Activated T-cell treated with anti-CD3 and anti-CD28 coated beads, Interleukin-2, amount 50 U/mL, for 72 hours (primary cell): ENCODE results near the gene NEURL1B. TPM values are rescaled to one million over a fixed set of nuclear protein-coding genes. Genes with fewer than 3 reads are reported as not detected.

Experiments used
- ATAC-seq, 2 donors: fragments of 150-1000 bp; cut with Tn5 transposase; replicated peaks in 1 of 2; 2 replicates each; pipeline ENCODE4 v1.10.0; 2021; ENCODE audit warnings: moderate library complexity in 2 of 2, mild to moderate bottlenecking in 1 of 2
- DNase-seq, 2 donors: peaks; one replicate each; pipeline ENCODE4 v3.0.0; 2021 to 2022; ENCODE audit warnings: mixed read lengths in 1 of 2
- H3K27ac Mint-ChIP-seq: one replicate; pipeline ENCODE4 v1.8.0; 2022; ENCODE audit warnings: mild to moderate bottlenecking, moderate library complexity, mixed read lengths
- H3K27me3 Mint-ChIP-seq: one replicate; pipeline ENCODE4 v1.8.0; 2022; ENCODE audit warnings: low read depth, mixed read lengths
- H3K36me3 Mint-ChIP-seq, 2 donors: one replicate each; pipeline ENCODE4 v1.8.0; 2022; ENCODE audit warnings: mixed read lengths in 2 of 2, mild to moderate bottlenecking in 1 of 2; ENCODE audit not compliant: insufficient read depth in 2 of 2
- H3K4me1 Mint-ChIP-seq: one replicate; pipeline ENCODE4 v1.8.0; 2022; ENCODE audit warnings: low read depth, mixed read lengths
- H3K4me3 Mint-ChIP-seq, 2 donors: one replicate each; pipeline ENCODE4 v1.8.0; 2022; ENCODE audit warnings: mild to moderate bottlenecking in 2 of 2, mixed read lengths in 2 of 2, moderate library complexity in 2 of 2
- H3K9me3 Mint-ChIP-seq, 2 donors: one replicate each; pipeline ENCODE4 v1.8.0; 2022; ENCODE audit warnings: mixed read lengths in 2 of 2
- total RNA-seq, 2 donors: library from RNA; stranded (reverse); gene quantifications; one replicate each; pipeline ENCODE4 v1.2.3, GENCODE V29; 2022

Gene NEURL1B
- total RNA-seq, 2 donors from 2014 or later: 0.29 to 0.63 TPM

DNA sequence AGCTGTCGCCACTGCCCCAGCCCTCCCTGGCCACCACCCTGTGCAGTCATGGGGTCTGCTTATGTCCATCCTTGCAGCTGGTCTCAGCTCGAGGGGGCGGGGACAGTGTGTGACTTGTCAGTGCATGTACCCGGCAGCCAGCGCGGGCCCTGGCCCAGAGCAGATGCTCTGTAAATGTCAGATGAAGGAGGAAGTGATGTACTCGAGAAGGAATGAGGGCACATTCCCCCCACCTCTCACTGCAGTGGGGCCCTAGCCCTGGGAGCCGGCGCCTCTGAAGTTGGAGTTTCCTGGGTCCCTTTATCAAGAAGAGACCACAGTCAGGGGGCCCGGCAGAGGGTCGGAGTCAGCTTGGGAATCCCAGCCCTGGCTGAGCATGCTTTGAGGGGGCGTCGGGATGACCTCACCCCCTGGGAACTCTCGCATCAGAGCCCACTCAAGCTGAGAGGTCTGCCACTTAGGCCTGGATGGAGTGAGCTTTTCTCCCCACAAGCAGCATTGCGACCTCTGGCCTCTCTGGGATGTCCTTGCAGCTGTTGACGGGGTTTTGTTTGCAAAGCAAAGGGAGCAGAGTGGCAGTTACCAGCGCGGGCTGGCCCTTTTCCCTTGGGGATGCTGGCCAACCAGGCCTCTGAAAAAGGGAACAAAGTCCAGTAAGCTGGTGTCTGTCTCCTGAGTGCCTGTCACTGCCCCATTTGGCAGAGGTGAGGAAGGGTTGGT is 19.0 kb downstream of the NEURL1B start:
- Mint-ChIP-seq H3K27me3 (no peaks in the 10 kb centered on the region), H3K4me3 (no peak overlapping the region), H3K4me1 (no peaks in the 10 kb centered on the region), H3K27ac (no peak overlapping the region), H3K36me3 (peaks cover 0 to 4% of the 10 kb centered on the region in 2 donors), H3K9me3 (peaks cover 3 to 5% of the 10 kb centered on the region in 2 donors)
- ATAC-seq (no peak), DNase-seq (no peak)

DNA sequence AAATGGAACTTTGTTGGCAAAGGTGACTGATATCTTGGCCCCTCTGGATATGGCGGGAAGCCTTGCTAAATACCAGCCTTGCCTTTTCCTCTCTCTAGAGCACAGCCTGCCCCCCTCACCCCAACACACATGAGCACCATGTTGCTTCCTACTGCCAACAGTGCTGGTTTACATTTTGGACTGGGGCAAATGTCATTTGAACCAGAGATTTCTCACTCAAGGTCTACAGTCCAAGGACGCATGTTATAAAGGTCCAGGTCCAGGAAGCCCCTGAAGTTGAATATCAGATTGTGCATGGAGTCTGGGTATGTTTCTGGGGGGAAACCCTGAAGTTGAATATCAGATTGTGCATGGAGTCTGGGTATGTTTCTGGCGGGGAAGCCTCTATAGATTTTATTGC is 19.9 kb downstream of the NEURL1B start:
- no peak for ATAC-seq
- Mint-ChIP-seq H3K27me3 (no peaks in the 10 kb centered on the region), H3K4me3 (no peak overlapping the region), H3K4me1 (no peaks in the 10 kb centered on the region), H3K36me3 (peaks cover 0 to 4% of the 10 kb centered on the region in 2 donors), H3K9me3 (peaks cover under 1 to 2% of the 10 kb centered on the region in 2 donors), H3K27ac (no peak overlapping the region)
- no peak for DNase-seq

DNA sequence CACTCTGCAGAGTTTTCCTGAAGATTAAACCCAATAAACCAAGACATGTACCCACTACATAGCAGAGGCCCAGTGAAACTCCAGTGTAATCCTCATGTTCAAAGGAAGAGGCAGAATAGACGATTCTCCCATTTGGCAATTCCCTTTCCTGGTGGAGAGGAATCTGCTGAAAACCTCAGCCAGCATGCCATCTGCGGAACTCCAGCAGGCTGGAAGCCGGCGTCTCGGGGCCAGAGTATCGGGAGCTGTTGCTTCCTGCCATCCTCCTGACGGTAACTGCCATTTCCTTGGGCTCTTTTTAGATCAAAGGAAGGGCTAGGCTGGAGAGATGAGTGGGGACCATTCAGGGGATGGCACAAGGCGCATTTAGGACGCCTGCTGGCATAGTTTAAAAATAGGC is 20.5 kb downstream of the NEURL1B start:
- no peak overlapping the region for H3K27ac Mint-ChIP-seq
- no peaks in the 10 kb centered on the region for H3K9me3 Mint-ChIP-seq
- H3K27me3 Mint-ChIP-seq: no peaks in the 10 kb centered on the region
- no peak for DNase-seq
- peaks cover 0 to 3% of the 10 kb centered on the region in 2 donors for H3K36me3 Mint-ChIP-seq
- no peak for ATAC-seq
- no peaks in the 10 kb centered on the region for H3K4me1 Mint-ChIP-seq
- no peak overlapping the region for H3K4me3 Mint-ChIP-seq

DNA sequence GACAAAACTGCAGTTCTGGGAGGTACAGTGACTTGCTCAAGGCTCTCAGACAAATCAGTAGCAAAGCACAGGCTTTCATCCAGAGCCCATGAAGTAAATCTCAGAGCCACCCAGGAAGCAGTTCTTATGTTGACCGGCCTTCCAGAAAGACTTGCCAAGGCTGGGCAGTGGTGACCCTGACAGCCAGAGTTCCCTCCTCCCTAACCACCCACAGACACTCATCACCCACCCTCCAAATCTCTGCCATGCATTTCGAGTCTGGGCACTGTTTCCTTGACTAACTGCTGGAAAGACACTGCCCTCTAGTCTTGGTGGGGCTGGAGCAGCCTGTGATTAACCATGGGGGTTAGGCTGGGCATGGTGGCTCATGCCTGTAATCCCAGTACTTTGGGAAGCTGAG is 21.5 kb downstream of the NEURL1B start:
- ATAC-seq (no peak), DNase-seq (no peak)
- no peaks in the 10 kb centered on the region for H3K4me1 Mint-ChIP-seq
- no peaks in the 10 kb centered on the region for H3K9me3 Mint-ChIP-seq
- no peaks in the 10 kb centered on the region for H3K27me3 Mint-ChIP-seq
- no peaks in the 10 kb centered on the region for H3K36me3 Mint-ChIP-seq
- H3K27ac Mint-ChIP-seq: no peak overlapping the region
- H3K4me3 Mint-ChIP-seq: no peak overlapping the region

DNA sequence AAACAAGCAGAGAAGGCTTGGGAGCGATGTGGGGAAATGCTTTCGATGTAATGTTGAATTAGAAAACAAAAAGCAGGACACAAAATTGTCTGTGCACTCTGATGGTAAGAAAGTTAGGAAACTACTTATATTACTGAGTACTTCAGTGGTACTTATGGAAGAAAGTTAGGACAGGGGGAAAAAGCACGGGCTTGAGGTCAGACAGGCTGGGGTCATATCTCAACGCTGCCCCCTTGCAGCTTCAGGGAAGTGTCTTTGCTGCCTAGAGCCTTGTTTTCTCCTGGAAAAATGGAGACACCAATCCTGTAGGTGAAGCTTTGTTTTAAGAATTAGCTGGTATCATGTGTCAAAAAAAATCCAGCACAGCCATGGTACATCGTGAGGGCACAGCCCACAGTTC is 23.0 kb downstream of the NEURL1B start:
- H3K4me3 Mint-ChIP-seq: no peak overlapping the region
- DNase-seq (no peak), ATAC-seq (no peak)
- no peaks in the 10 kb centered on the region for H3K27me3 Mint-ChIP-seq
- H3K36me3 Mint-ChIP-seq: no peaks in the 10 kb centered on the region
- no peak overlapping the region for H3K27ac Mint-ChIP-seq
- H3K4me1 Mint-ChIP-seq: no peaks in the 10 kb centered on the region
- no peaks in the 10 kb centered on the region for H3K9me3 Mint-ChIP-seq

DNA sequence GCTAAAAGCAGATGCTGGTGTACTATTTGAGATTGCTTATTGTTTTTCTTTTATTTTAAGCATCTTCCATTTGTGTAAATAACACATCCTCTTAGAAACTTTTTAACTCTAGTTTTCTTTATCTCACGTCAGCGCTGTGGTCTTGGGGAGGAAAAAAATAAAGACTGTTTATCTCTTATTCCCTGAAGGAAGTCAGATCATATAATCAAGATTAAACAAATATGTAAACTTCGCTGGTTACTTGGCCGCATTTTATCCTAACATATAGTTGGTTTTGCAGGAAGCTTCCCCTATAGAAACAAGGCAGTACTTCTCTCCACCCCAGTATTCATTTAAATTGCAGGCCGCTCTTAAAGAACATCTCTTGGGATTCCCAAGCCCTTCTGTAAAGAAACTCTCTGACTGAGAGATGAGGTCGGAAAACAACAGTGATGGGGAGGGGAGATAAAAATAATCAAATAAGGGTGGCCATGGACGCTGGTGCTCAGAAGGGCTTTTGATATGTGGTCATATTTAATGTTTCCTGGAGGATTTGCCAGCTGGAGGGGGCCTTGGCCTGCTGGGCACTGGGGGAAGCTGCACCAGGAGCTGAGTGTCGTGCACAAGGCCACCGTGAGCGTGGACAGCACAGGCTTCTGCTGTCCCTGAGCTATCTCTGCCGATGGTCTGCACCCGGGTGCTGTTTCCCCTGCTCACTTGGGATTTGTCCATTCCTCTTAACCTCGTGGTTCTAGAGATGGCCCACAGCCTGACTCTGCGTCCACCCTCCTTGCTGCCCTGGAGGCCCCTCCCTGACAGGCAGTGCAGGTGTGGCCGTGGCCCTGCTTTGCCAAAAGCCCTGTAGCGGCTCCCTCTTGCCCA is 23.8 kb downstream of the NEURL1B start:
- Mint-ChIP-seq H3K4me1 (no peaks in the 10 kb centered on the region), H3K36me3 (no peaks in the 10 kb centered on the region), H3K9me3 (no peaks in the 10 kb centered on the region), H3K27ac (no peak overlapping the region), H3K27me3 (no peaks in the 10 kb centered on the region), H3K4me3 (no peak overlapping the region)
- DNase-seq: no peak
- no peak for ATAC-seq

DNA sequence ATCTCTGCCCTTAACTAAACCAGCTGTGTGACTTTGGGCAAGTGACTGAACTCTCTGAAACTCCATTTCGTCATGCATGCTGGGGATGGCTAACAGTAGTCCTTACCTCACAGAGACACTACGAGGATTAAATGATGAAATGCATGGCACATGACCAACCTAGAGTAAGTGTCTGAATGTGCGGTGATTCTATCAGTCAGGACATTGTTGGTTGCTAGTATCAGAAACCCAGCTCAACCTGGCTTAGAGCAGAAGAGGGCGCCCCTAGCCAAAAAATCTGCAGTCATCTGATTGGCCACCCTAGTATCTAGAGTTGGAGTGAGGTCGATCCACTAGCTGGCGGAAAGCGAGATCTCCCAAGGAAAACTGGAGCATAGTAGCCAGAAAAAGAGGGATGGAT is 25.2 kb downstream of the NEURL1B start:
- Mint-ChIP-seq H3K27me3 (no peaks in the 10 kb centered on the region), H3K9me3 (no peaks in the 10 kb centered on the region), H3K36me3 (no peaks in the 10 kb centered on the region), H3K4me1 (no peaks in the 10 kb centered on the region), H3K27ac (no peak overlapping the region), H3K4me3 (no peak overlapping the region)
- no peak for DNase-seq
- ATAC-seq: no peak

DNA sequence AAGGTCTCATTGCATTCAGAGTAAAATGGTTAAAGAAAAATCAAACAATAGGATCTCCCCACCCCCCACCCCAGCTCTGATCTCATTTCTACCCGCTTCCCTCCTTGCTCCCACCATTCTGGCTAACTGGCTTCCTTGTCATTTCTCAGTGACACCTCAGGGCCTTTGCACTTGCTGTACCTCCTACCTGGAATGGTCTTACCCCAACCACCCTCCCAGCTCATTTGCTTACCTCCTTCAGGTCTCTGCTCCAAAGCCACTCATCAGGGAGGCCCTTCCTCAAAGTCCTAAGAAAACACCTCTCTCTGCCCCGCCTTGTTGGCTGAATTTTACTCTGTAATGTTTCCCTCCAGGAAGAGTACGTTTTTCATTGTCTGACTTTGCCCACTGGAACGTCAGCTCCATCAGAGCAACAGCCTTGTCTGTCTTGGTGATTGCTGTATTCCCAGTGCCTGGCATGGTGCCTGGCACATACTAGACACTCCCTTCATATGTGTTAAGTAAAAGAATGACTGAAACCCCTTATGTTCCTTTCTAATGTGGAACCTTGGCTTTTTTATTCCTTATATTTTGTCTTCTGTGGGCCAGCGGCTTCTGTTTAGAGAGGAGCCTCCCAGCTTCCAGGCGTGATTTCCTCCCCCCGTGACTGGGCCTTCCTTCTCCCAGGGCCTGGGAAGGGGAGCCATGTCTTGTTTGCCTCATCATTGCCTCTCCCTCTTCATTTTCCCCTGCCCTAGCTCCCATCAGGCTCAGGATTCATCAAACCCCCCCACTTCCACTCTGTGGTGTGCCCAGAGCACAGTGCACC is 26.9 kb downstream of the NEURL1B start:
- no peaks in the 10 kb centered on the region for H3K4me1 Mint-ChIP-seq
- H3K4me3 Mint-ChIP-seq: no peak overlapping the region
- no peak overlapping the region for H3K27ac Mint-ChIP-seq
- H3K36me3 Mint-ChIP-seq: no peaks in the 10 kb centered on the region
- peaks cover 5% of the 10 kb centered on the region for H3K27me3 Mint-ChIP-seq
- no peaks in the 10 kb centered on the region for H3K9me3 Mint-ChIP-seq
- ATAC-seq: no peak
- DNase-seq: no peak

- ATAC-seq: no peak
- Mint-ChIP-seq H3K9me3 (no peaks in the 10 kb centered on the region), H3K4me3 (no peak overlapping the region), H3K4me1 (no peaks in the 10 kb centered on the region), H3K27me3 (peaks cover 5% of the 10 kb centered on the region), H3K27ac (no peak overlapping the region), H3K36me3 (no peaks in the 10 kb centered on the region)
- no peak for DNase-seq
Observed at GRCh38 chr5:172668594-172669071, 27.6 kb downstream of the NEURL1B start.

GRCh38 chr5:172669386-172670004 is 28.4 kb downstream of the NEURL1B start:
- no peaks in the 10 kb centered on the region for H3K9me3 Mint-ChIP-seq

DNA sequence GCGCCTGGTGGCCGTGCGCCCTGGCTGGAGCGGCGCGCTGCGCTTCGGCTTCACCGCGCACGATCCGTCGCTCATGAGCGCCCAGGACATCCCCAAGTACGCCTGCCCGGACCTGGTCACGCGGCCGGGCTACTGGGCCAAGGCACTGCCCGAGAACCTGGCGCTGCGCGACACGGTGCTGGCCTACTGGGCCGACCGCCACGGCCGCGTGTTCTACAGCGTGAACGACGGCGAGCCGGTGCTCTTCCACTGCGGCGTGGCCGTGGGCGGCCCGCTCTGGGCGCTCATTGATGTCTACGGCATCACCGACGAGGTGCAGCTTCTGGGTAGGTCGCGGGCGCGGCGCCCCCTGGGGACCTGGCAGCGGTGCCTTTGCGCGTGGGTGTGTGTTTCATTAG is 28.9 kb downstream of the NEURL1B start:
- H3K27me3 Mint-ChIP-seq: peaks cover 5% of the 10 kb centered on the region
- no peaks in the 10 kb centered on the region for H3K9me3 Mint-ChIP-seq
- no peak overlapping the region for H3K4me3 Mint-ChIP-seq
- no peak for ATAC-seq
- H3K27ac Mint-ChIP-seq: no peak overlapping the region
- H3K36me3 Mint-ChIP-seq: no peaks in the 10 kb centered on the region
- H3K4me1 Mint-ChIP-seq: no peaks in the 10 kb centered on the region
- no peak for DNase-seq

More at GRCh38 chr5:172669386-172670004, 28.4 kb downstream of the NEURL1B start:
- Mint-ChIP-seq H3K4me1 (no peaks in the 10 kb centered on the region), H3K27ac (no peak overlapping the region), H3K27me3 (peaks cover 5% of the 10 kb centered on the region), H3K4me3 (no peak overlapping the region), H3K36me3 (no peaks in the 10 kb centered on the region)
- DNase-seq: no peak
- ATAC-seq: no peak

GRCh38 chr5:172670444-172670843 is 29.4 kb downstream of the NEURL1B start:
- peaks cover 5% of the 10 kb centered on the region for H3K27me3 Mint-ChIP-seq
- ATAC-seq (no peak), DNase-seq (no peak)
- H3K27ac Mint-ChIP-seq: no peak overlapping the region
- no peaks in the 10 kb centered on the region for H3K9me3 Mint-ChIP-seq
- H3K36me3 Mint-ChIP-seq: no peaks in the 10 kb centered on the region
- H3K4me3 Mint-ChIP-seq: no peak overlapping the region
- no peaks in the 10 kb centered on the region for H3K4me1 Mint-ChIP-seq
